Retinal pigment epithelial cell (primary cell): ENCODE results near the gene CDK1.

Source experiments
- DNase-seq: peaks from one replicate; pipeline ENCODE4 v3.0.0-alpha.2; 2010; ENCODE audit warnings: low read depth
- H3K4me3 ChIP-seq: 2 replicates; pipeline ENCODE4 v1.5.1; 2011; ENCODE audit warnings: mild to moderate bottlenecking, low read length, control low read depth, moderate library complexity
- TF ChIP-seq, protein P1 (sequence below): conservative IDR thresholded peaks from 2 replicates; pipeline ENCODE4 v1.5.1; 2011; ENCODE audit warnings: low read depth, low read length, control low read depth, inconsistent platforms

CDK1 gene

DNA sequence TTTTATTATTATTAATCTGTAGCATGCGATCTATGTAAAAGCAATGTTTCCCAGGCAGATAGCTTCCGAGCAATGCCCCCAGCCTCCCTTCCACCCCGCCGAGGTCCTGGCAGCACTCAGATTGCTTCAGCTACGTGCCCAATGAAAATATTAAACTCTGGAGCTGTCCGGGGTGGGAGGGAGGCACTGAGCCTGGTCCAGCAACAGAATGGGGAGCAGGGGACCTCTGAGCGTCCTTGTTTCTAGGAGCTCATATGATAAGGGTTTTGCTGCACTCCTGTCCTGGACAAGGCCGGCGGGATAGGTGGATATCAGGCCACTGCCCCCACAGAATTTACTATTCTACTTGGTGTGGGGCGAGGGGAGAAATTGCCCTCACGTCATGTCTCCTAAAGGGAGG is 44.5 kb upstream of the CDK1 start:
- no peak for DNase-seq
- H3K4me3 ChIP-seq: peak overlapping the region; percentile 64
- TF ChIP-seq, protein P1, sequence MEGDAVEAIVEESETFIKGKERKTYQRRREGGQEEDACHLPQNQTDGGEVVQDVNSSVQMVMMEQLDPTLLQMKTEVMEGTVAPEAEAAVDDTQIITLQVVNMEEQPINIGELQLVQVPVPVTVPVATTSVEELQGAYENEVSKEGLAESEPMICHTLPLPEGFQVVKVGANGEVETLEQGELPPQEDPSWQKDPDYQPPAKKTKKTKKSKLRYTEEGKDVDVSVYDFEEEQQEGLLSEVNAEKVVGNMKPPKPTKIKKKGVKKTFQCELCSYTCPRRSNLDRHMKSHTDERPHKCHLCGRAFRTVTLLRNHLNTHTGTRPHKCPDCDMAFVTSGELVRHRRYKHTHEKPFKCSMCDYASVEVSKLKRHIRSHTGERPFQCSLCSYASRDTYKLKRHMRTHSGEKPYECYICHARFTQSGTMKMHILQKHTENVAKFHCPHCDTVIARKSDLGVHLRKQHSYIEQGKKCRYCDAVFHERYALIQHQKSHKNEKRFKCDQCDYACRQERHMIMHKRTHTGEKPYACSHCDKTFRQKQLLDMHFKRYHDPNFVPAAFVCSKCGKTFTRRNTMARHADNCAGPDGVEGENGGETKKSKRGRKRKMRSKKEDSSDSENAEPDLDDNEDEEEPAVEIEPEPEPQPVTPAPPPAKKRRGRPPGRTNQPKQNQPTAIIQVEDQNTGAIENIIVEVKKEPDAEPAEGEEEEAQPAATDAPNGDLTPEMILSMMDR: no peak

- no peak for DNase-seq
- TF ChIP-seq, protein P1: no peak
- H3K4me3 ChIP-seq: no peak overlapping the region
These were observed 44.1 kb upstream of the CDK1 start for GRCh38 chr10:60734226-60734625.

DNA sequence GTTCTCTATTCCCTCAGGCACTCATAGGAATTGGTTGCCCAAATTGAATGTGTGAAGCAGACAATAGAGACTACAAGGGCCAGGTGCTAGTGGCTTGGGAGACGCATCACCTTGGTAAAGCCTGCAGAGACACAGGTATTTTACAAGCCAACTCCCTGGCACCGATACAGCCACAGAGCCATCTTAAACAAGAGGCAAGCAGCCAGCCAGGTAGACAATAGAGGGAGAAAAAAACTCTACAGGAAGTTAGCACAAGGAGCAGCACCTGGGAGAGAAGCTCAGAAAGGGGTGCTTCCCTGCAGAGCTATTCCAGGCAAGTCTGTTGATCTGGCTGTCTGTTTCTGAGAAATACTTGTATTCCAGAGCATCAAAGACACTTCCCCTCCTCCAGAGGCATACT is 43.0 kb upstream of the CDK1 start:
- H3K4me3 ChIP-seq: no peak overlapping the region
- TF ChIP-seq, protein P1: no peak
- DNase-seq: no peak

GRCh38 chr10:60737242-60737641 is 41.0 kb upstream of the CDK1 start:
- no peak for DNase-seq
- no peak overlapping the region for H3K4me3 ChIP-seq
- TF ChIP-seq, protein P1: no peak

- TF ChIP-seq, protein P1: no peak
- no peak for DNase-seq
- no peak overlapping the region for H3K4me3 ChIP-seq
These were observed 38.7 kb upstream of the CDK1 start for GRCh38 chr10:60739558-60739957.

GRCh38 chr10:60742512-60742911 is 35.8 kb upstream of the CDK1 start:
- no peak for DNase-seq
- H3K4me3 ChIP-seq: no peak overlapping the region
- TF ChIP-seq, protein P1: no peak

- TF ChIP-seq, protein P1: no peak
- no peak overlapping the region for H3K4me3 ChIP-seq
- DNase-seq: no peak
These were observed 30.3 kb upstream of the CDK1 start for GRCh38 chr10:60747817-60748469.
